Head of caudate nucleus (tissue), 42 donors: Measurements from ENCODE around the gene CDH22.

Experiments
- DNase-seq, 42 donors: peaks; one replicate each; pipeline versions ENCODE4 v3.0.0 to v3.0.0-alpha.2; 2020 to 2021; ENCODE audit warnings: mixed read lengths in 7 of 42
- intact Hi-C: fragments of 100-400 bp; cut with DNase I; formaldehyde crosslinking; loops from one replicate; pipeline ENCODE4 v1.15.0; 2022

Gene CDH22

DNA sequence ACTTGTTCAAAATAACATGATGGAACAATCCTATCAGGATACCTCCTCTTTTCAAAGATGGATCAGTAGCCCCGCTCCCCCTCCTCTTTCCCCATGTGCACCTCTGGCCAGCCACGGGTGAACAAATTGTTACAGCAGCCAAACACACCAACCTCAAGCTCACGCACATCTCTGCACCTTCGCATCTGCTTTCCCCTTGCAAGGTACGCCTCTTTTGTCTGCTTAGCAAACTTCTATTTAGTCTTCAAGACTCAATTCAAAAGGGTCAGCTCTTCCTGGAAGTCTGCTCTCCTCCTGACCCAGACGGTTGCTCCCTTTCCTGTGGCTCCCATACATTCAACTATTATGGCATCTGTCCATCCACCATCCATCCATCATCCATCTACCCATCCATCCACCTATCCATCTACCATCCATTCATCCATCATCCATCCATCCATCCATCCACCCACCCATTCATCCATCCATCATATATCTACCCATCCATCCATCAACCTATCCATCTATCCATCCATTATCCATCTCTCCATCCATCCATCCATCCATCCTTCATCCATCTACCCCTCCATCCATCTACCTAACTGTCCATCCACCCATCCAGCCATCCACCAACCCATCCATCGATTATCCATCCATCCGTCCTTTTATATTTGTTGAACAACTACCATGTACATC is 36.3 kb upstream of the CDH22 start:
- intact Hi-C loops: no loop called here
- DNase-seq: no peak

- intact Hi-C loops: no loop called here
- no peak for DNase-seq
Measured at GRCh38 chr20:46343975-46344357, 35.7 kb upstream of the CDH22 start.

GRCh38 chr20:46343348-46343974 is 35.2 kb upstream of the CDH22 start:
- intact Hi-C loops: no loop called here
- DNase-seq: no peak

DNA sequence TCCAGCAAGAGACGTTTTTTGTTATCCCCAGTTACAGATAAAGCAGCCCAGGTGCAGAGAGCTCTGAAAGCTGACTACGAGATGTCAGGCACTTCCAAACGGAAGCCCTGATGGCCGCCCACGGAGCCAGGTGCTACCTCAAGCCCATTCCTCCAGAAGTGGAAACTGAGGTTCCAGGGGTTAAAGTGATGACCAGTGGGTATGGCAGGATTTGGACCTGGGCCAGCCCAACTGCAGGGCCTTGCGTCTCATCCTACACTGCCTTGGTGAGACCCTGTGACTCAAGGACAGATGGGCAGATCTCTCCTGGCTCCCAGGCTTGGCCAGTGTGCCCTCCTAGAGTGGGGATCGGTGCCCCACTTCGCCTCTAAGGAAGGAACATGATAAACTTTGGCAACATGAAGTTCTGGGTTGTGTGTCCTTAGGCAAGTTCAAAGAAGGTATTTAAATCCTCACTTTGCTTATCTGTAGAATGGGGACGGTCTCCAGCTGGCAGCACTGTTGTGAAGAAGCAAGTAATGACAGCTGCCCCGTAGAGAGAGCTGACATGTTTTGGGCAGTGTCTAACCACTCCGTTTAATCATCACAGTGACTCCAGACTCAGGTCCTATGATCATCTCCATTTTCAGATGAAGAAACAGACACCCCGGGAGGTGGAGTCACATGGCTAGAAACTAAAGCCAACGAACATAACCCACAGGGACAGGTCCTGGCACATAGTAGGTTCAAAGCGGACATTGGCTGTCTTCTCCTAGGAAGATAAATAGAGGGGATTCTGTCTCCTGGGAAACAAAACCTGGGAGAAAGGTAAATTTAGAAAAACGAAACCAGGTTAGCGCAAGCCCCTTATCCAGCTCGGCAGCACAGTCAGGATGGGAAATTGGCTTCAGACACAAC is 34.4 kb upstream of the CDH22 start:
- no peak for DNase-seq
- intact Hi-C loops: no loop called here

DNA sequence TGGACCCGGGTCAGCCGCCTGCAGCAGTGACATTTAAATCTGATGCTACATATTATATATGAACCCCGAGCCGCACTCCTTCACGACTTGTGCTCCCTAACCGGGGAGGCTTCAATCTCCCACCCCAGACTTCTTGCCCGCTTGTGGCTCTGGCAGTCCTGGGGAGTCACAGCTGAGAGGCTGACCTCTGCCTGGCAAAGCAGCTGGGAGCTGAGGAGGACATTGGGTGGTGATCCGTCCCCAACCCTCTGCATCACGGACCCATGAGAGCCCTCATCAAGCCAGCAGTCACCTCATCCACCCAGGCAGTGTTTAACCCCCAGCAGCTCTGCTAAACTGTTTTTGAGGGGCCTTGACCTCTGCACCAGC is 33.7 kb upstream of the CDH22 start:
- intact Hi-C loops: no loop called here

GRCh38 chr20:46341074-46342009 is 33.0 kb upstream of the CDH22 start:
- no peak for DNase-seq
- intact Hi-C loops: no loop called here

More for the DNA sequence above, 33.7 kb upstream of the CDH22 start:
- DNase-seq: no peak

DNA sequence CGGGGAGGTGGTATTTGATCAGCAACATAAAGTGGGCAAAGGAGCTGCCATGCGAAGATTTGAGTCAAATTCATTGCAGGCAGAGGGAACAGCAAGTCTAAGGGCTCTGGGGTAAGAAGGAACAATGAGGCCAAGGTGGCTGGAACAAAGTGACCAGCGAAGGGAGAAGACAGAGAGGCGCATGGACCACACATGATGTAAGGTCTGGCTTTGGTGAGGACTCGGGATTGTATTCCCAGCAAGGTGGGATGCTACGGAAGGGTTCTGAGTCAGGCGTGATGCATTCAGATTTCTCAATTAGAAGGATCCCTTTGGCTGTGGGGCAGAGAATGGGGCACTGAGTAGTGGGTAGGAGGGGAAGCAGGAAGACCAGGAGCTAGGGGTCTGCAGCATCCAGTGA is 30.7 kb upstream of the CDH22 start:
- intact Hi-C loops: no loop called here
- DNase-seq: no peak

DNA sequence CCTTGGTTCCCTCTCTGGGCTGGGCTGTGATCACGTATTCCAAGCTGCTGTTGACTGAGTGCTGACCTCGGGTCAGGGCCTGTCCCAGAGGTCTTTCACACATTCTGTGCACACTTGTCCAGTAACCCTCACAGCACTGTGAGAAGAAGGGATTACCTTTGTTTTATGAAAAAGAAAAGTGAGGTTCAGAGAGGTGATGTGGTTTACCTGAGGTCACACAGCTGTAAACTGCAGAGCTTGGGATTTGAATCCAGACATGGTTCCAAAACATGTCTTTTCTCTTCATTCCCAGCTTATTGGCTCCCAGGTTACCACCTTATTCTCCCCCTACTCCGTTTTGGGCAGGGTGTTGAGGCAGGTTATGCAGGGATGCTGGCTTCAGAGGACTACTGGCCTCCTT is 28.4 kb upstream of the CDH22 start:
- intact Hi-C loops: no loop called here
- DNase-seq: no peak

GRCh38 chr20:46334303-46334904 is 26.1 kb upstream of the CDH22 start:
- DNase-seq: no peak
- intact Hi-C loops: no loop called here

- intact Hi-C loops: no loop called here
- no peak for DNase-seq
Measured at GRCh38 chr20:46333161-46333991, 25.1 kb upstream of the CDH22 start.

- intact Hi-C loops: no loop called here
- no peak for DNase-seq
Measured at GRCh38 chr20:46332373-46333160, 24.3 kb upstream of the CDH22 start.

- intact Hi-C loops: no loop called here
- DNase-seq: no peak
Measured at GRCh38 chr20:46331611-46332361, 23.5 kb upstream of the CDH22 start.

- intact Hi-C loops: no loop called here
- no peak for DNase-seq
Measured at GRCh38 chr20:46330831-46331371, 22.6 kb upstream of the CDH22 start.

GRCh38 chr20:46330072-46330763 is 21.9 kb upstream of the CDH22 start:
- DNase-seq: no peak
- intact Hi-C loops: no loop called here

- intact Hi-C loops: no loop called here
- no peak for DNase-seq
Measured at GRCh38 chr20:46328200-46328882, 20.0 kb upstream of the CDH22 start.
